Immature natural killer cell (primary cell): ENCODE data around the gene FHDC1. TPM values are rescaled to one million over a fixed set of nuclear protein-coding genes. Genes with fewer than 3 reads are reported as not detected.

Experiments
- DNase-seq, 3 donors: peaks; one replicate each; pipeline ENCODE4 v3.0.0; 2022; ENCODE audit warnings: mixed read lengths in 1 of 3
- H3K27ac Mint-ChIP-seq, 6 donors: one replicate each; pipeline ENCODE4 v1.8.0; 2020; ENCODE audit warnings: mixed read lengths in 6 of 6, mild to moderate bottlenecking in 5 of 6, inconsistent platforms in 4 of 6, moderate library complexity in 3 of 6
- H3K27me3 Mint-ChIP-seq, 3 donors: one replicate each; pipeline ENCODE4 v1.8.0; 2020 to 2021; ENCODE audit warnings: low read depth in 3 of 3, mild to moderate bottlenecking in 3 of 3, mixed read lengths in 3 of 3, moderate library complexity in 3 of 3, inconsistent platforms in 1 of 3
- H3K36me3 Mint-ChIP-seq, 3 donors: one replicate each; pipeline ENCODE4 v1.8.0; 2020; ENCODE audit warnings: mixed read lengths in 3 of 3, inconsistent platforms in 2 of 3, mild to moderate bottlenecking in 2 of 3
- H3K4me1 Mint-ChIP-seq, 2 donors: one replicate each; pipeline ENCODE4 v1.8.0; 2020; ENCODE audit warnings: inconsistent platforms in 2 of 2, mild to moderate bottlenecking in 2 of 2, mixed read lengths in 2 of 2, moderate library complexity in 1 of 2
- H3K4me3 Mint-ChIP-seq, 5 donors: one replicate each; pipeline ENCODE4 v1.8.0; 2020; ENCODE audit warnings: mild to moderate bottlenecking in 5 of 5, mixed read lengths in 5 of 5, inconsistent platforms in 3 of 5, moderate library complexity in 3 of 5
- H3K9me3 Mint-ChIP-seq, 6 donors: one replicate each; pipeline ENCODE4 v1.8.0; 2020; ENCODE audit warnings: mild to moderate bottlenecking in 6 of 6, mixed read lengths in 6 of 6, inconsistent platforms in 4 of 6, moderate library complexity in 3 of 6
- polyA plus RNA-seq, 3 donors: library from polyadenylated mRNA; unstranded; fragments of 300-500 nt; fragmentation: Illumina TruSeq; gene quantifications; one replicate each; pipeline ENCODE4 v1.2.3, GENCODE V29; 2021

The FHDC1 gene
- polyA plus RNA-seq, 3 donors from 2014 or later: not detected

DNA sequence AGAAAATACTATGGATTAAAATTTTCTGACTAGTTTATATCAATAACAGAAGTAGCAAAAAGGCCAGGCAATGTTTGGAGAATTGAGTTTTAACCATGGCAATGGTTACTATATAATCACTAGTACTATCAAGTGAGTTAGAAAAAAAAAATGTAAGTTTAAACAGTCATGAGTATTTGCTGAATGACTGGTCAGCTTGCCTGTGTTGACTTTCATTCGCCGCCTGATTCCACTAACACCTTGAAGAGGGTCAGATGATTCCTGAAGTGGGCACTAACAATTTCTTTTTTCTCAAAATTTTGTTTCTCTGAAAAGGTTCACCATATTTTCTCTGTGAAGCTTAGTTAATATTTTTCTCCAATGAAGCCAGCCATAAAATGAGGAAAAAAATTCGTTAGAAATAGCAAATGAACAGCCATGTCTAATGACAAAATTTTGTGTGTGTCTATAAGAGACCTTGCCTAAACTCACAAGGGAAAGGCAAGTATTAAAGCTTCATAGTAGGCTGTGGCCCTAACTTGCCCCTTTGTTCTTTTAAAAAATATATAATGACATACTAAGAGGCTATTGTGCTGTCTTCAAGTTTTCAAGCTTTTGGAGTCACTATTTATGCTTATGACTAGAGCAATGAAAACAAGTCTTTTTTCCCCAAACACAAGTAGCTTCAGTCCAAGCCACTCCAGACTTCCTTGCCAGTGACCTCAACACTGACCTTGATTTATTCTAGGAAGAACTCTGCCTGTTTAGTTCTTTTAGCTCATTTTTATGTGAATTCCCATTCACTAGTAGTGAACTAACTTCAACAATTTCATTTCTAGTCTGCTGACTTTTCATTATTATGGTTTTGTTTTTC is 18.4 kb upstream of the FHDC1 start:
- no peak for DNase-seq
- Mint-ChIP-seq H3K4me3 (no peak overlapping the region), H3K9me3 (peaks cover 2 to 15% (median 7%) of the 10 kb centered on the region in 6 donors), H3K36me3 (peaks cover 16 to 29% (median 25%) of the 10 kb centered on the region in 3 donors), H3K27ac (no peak overlapping the region), H3K27me3 (no peaks in the 10 kb centered on the region), H3K4me1 (no peaks in the 10 kb centered on the region)

GRCh38 chr4:152919826-152920225 is 16.3 kb upstream of the FHDC1 start:
- H3K27me3 Mint-ChIP-seq: no peaks in the 10 kb centered on the region
- no peak overlapping the region for H3K4me3 Mint-ChIP-seq
- no peak for DNase-seq
- H3K27ac Mint-ChIP-seq: no peak overlapping the region
- peaks cover 16 to 26% (median 25%) of the 10 kb centered on the region in 3 donors for H3K36me3 Mint-ChIP-seq
- H3K9me3 Mint-ChIP-seq: peaks cover 2 to 15% (median 7%) of the 10 kb centered on the region in 6 donors
- H3K4me1 Mint-ChIP-seq: no peaks in the 10 kb centered on the region

DNA sequence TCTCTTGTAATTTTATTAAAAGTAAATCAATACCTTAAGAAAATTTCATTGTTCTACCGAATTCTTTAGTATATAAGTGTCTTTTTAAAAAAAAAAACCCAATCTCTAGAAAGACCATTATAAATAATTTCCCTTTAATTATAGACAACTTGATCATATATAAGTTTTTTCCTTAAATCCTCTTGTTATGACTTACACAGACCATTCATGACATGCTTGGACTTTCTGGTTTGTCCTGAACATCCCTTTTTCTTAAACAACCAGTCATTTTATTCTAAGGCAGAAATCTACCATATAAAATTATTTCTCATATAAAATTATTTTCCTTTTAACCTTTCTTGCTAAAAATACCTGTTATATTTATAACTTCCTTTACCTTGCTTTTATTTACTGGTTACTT is 15.4 kb upstream of the FHDC1 start:
- peaks cover 2 to 15% (median 7%) of the 10 kb centered on the region in 6 donors for H3K9me3 Mint-ChIP-seq
- peaks cover 16 to 29% (median 26%) of the 10 kb centered on the region in 3 donors for H3K36me3 Mint-ChIP-seq
- no peak for DNase-seq
- H3K4me3 Mint-ChIP-seq: no peak overlapping the region
- no peak overlapping the region for H3K27ac Mint-ChIP-seq
- H3K27me3 Mint-ChIP-seq: no peaks in the 10 kb centered on the region
- no peaks in the 10 kb centered on the region for H3K4me1 Mint-ChIP-seq

DNA sequence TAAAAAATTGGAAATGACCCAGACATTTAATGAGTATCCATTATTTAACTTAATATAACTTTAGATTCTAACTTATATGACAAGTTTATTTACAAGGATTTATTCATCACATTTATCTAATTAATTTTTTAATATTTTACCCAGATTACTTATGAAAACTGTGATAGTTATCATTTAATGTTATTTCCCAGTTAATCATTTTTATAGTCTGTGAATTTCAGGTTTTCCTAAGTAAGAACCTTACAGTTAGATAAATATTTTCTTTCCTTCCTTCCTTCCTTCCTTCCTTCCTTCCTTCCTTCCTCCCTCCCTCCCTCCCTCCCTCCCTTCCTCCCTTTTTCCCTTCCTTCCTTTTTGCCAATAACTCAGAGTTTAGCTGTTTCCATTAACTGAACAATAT is 14.8 kb upstream of the FHDC1 start:
- peaks cover 2 to 15% (median 7%) of the 10 kb centered on the region in 6 donors for H3K9me3 Mint-ChIP-seq
- no peaks in the 10 kb centered on the region for H3K27me3 Mint-ChIP-seq
- H3K4me1 Mint-ChIP-seq: no peaks in the 10 kb centered on the region
- H3K27ac Mint-ChIP-seq: no peak overlapping the region
- H3K36me3 Mint-ChIP-seq: peaks cover 16 to 26% (median 26%) of the 10 kb centered on the region in 3 donors
- no peak overlapping the region for H3K4me3 Mint-ChIP-seq
- no peak for DNase-seq

- Mint-ChIP-seq H3K4me3 (no peak overlapping the region), H3K27ac (no peak overlapping the region), H3K9me3 (peaks cover 0 to 6% (median 2%) of the 10 kb centered on the region in 6 donors), H3K36me3 (peaks cover 0 to 9% (median 8%) of the 10 kb centered on the region in 3 donors), H3K4me1 (no peaks in the 10 kb centered on the region), H3K27me3 (peaks cover 0 to 2% (median 0%) of the 10 kb centered on the region in 3 donors)
- DNase-seq: no peak
Observed at GRCh38 chr4:152925851-152926250, 10.3 kb upstream of the FHDC1 start.

- no peaks in the 10 kb centered on the region for H3K4me1 Mint-ChIP-seq
- H3K36me3 Mint-ChIP-seq: peaks cover 0 to 4% (median 4%) of the 10 kb centered on the region in 3 donors
- no peaks in the 10 kb centered on the region for H3K9me3 Mint-ChIP-seq
- peaks cover 0 to 2% (median 0%) of the 10 kb centered on the region in 3 donors for H3K27me3 Mint-ChIP-seq
- no peak for DNase-seq
- no peak overlapping the region for H3K4me3 Mint-ChIP-seq
- no peak overlapping the region for H3K27ac Mint-ChIP-seq
Observed at GRCh38 chr4:152926959-152927358, 9.2 kb upstream of the FHDC1 start.

GRCh38 chr4:152927737-152928136 is 8.4 kb upstream of the FHDC1 start:
- H3K27ac Mint-ChIP-seq: no peak overlapping the region
- H3K4me1 Mint-ChIP-seq: no peaks in the 10 kb centered on the region
- peaks cover 0 to 2% (median 0%) of the 10 kb centered on the region in 3 donors for H3K27me3 Mint-ChIP-seq
- H3K4me3 Mint-ChIP-seq: no peak overlapping the region
- DNase-seq: no peak
- H3K36me3 Mint-ChIP-seq: peaks cover 0 to 4% (median 3%) of the 10 kb centered on the region in 3 donors
- H3K9me3 Mint-ChIP-seq: no peaks in the 10 kb centered on the region

DNA sequence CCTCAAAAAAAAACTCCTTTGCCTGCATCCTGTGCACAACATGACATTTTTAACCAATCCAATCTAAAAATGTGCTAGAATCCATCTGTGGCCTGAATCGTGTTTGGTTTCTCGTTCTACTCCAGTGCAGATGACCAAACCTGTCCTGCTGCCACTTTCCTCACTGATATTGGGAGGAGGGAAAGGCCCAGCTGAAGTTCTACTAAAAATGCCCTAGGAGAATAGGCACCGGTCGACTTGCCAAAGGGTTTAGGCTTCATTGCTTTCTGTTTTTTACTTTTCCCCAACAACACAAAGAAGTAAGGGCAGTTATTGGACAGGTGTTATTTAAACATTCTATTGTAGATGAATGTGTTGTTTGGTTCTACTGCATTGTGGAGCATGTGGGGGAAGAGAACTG is 7.8 kb upstream of the FHDC1 start:
- Mint-ChIP-seq H3K4me3 (no peak overlapping the region), H3K4me1 (no peaks in the 10 kb centered on the region), H3K27me3 (peaks cover 0 to 2% (median 0%) of the 10 kb centered on the region in 3 donors), H3K27ac (no peak overlapping the region), H3K9me3 (no peaks in the 10 kb centered on the region), H3K36me3 (peaks cover 0 to 4% (median 3%) of the 10 kb centered on the region in 3 donors)
- DNase-seq: no peak

DNA sequence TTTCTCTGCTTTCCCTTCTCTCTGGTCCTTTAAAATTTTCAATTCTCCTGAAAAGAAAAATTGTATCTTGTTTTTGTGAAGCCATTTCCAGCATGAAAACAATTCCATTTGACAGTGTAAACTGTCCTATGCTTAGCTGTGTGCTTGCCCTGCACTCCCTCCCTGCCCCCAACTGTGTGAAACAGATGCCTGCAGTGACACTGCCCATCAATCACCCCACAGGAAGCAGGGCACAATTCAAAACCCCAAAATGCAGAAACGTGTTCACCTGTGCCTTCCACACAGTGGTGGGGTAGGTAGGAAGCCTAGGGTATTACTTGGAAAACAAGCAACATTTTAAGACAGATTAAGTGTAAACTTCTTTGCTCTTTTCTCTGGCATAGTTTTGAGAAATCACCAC is 6.2 kb upstream of the FHDC1 start:
- peaks cover 0 to 4% (median 3%) of the 10 kb centered on the region in 3 donors for H3K36me3 Mint-ChIP-seq
- no peak for DNase-seq
- peaks cover 3 to 5% of the 10 kb centered on the region in 2 donors for H3K4me1 Mint-ChIP-seq
- H3K9me3 Mint-ChIP-seq: peaks cover 0 to 1% (median 0%) of the 10 kb centered on the region in 6 donors
- H3K4me3 Mint-ChIP-seq: no peak overlapping the region
- H3K27ac Mint-ChIP-seq: no peak overlapping the region
- peaks cover 2 to 4% (median 3%) of the 10 kb centered on the region in 3 donors for H3K27me3 Mint-ChIP-seq

DNA sequence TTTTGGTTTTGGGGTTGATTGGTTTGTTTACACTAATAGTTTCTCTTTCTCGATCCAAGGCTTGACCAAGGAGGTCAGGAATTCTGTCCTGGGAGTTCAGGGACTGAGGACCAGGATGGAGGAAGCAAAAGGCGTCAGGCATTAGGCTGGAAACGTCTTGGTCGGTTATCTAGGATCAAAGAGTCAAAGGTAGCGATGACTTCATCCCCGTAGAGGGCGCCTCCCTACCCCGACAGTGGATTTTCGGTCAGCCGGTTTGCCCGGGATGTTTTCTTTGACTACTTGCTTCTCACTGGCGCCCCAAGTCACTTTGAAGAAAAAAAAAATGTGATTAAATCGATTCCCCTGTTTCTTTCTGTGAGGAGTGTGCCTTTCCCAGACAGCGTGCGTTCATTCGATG is 980 bp upstream of the FHDC1 start:
- Mint-ChIP-seq H3K4me3 (peak overlapping the region; percentile 73 to 82 (median 79)), H3K36me3 (no peaks in the 10 kb centered on the region), H3K4me1 (peaks cover 23 to 26% of the 10 kb centered on the region in 2 donors), H3K27ac (no peak overlapping the region), H3K9me3 (peaks cover 0 to 1% (median 0%) of the 10 kb centered on the region in 6 donors), H3K27me3 (peaks cover 10 to 25% (median 14%) of the 10 kb centered on the region in 3 donors)
- DNase-seq: no peak

DNA sequence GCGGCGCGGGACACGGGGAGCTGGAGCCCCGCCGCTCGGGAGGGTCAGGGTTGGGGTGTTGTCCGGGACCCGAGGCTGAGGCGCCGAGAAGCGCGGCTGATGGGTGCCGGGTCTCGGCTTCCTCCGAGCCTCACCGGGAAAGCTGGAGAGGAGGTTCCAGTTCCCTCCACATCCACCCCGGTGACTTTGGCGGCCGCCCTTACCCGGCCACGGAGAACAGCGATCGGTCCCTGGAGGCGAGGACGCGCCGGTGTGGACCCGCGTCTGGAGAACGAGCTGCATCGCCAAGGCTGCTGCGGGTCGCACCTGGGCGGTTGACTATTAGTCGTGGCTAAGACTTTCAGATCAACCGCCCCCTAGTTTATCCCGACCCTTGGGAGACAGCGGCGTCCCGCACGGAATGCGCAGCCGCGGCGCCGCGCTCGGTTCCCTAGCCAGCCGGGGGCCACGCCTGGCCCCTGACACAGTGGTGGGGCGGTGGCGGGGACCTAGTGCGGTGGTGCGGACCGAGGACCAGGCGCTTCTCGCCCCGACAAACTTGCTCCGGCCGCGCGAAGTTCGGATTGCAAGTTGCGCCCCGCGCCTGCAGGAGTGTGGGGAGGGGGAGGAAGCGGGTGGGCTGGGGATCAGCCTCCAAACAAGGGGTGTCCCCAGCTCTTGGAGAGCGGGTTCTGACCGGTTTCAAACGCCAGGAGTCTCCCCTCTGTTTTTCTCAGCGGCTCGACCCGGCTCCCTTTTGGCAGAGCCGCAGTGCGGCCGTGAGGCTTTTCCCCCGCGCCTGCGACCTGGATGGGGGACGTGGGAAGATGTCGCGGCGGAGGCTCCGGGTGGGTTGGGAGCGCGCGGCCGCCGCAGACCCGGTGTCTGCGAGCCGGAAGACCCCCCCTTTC is 568 bp downstream of the FHDC1 start:
- Mint-ChIP-seq H3K4me3 (peak overlapping the region; percentile 63 to 77 (median 65)), H3K27me3 (peaks cover 10 to 31% (median 14%) of the 10 kb centered on the region in 3 donors), H3K4me1 (peaks cover 23 to 26% of the 10 kb centered on the region in 2 donors), H3K27ac (no peak overlapping the region), H3K36me3 (no peaks in the 10 kb centered on the region), H3K9me3 (peaks cover 0 to 1% (median 0%) of the 10 kb centered on the region in 6 donors)
- peak in 2 of 3 donors; percentile 17 to 19 for DNase-seq

DNA sequence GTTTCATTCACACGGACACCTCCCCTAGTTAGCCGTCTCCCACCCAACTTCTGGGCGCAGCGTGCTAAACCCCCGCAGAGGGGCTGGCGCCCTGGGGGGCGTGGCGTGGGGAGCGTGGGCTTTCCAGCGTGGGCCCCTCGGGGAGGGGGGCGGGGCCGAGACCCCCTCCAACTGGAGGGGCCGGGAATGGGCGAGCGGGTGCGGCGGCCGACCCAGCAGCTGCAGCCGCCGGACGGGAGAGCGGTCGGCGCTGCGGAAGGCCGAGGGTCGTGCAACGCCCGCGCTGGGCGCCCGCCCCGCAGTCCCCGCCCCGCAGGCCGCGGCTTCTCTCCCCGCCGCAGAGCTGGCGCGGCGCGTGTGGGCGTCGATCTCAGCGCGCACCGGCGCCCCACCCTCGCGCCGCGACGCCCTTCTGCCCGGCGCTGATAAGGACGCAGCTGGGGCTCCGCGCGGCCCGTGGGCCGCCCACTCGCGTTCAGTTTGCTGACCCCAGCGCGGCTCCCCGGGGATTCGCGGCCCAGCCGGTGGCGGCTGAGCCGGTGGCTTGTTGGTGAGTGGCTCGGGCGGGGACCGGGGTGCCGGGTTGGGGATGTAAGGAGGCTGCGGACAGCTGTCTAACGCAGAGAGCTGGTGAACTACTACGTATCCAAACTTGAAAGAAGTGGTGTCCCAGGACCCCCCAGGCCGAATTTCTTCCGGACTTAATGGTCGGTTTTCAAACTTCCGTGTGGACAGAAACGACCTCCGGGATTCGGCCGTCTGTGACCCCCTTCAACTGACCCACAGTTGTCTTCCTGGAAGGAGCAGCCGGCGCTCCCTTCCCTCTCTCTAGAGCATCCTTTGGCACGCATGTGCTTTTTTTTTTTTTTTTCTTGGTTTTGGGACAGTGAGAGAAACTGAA is 1.5 kb downstream of the FHDC1 start:
- H3K27ac Mint-ChIP-seq: no peak overlapping the region
- peaks cover 10 to 31% (median 14%) of the 10 kb centered on the region in 3 donors for H3K27me3 Mint-ChIP-seq
- H3K9me3 Mint-ChIP-seq: peaks cover 0 to 1% (median 0%) of the 10 kb centered on the region in 6 donors
- H3K4me1 Mint-ChIP-seq: peaks cover 23 to 26% of the 10 kb centered on the region in 2 donors
- no peaks in the 10 kb centered on the region for H3K36me3 Mint-ChIP-seq
- peak overlapping the region; percentile 83 to 91 (median 88) for H3K4me3 Mint-ChIP-seq
- peak in 2 of 3 donors; percentile 21 for DNase-seq
